ENCODE results near the gene ITGA3.

The ITGA3 gene

DNA sequence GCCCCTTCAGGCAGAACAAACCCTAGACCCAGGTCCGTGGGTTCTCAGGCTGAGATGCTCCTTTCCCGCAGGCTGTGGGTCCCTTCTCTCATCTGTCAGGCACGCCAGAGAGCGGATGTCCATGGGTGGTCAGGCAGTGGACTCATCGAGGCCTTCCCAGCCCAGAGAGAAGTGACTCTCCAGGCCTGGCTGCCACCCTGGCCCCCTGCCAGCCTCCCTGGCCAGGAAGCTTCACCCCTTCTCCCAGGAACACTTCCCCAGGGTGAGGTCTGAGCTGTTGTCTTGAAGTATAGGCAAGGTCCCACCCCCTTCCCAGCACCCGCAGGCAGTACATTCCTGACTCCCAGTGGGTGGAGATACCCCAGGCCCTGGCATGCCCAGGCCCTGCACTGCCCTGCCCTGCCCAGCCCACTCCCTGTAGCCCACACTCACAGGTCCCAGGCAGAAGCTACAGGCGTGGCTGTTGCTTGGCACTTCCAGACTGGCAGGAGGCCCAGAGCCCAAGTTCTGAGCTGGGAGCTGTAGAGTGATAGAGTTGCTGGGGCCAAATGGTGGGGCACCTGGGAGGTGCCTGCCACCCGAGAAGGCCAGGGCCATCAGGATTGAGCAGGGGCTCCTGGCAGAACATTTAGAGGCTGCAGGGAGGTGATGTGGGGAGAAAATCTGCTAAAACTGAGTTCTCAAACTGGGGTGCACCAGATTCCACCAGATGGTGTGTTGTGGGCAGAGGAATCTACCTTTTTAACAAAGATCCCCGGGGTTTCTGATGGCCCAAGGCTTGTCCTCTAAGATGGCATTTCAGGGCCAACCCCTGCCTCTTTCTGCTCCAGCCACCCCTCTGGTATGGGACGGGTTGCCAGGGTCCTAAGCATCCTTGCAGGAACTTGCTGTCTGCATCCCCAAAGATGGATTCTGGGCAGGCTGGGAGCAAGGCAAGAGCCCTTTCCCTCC is 6.7 kb downstream of the ITGA3 start:
- Histone ChIP-seq H3K36me3 (ENCODE audit: low read length) (no peaks in the 10 kb centered on the region), H3K9me3 (ENCODE audit: insufficient read depth, low read length) (no peaks in the 10 kb centered on the region), H3K27ac (ENCODE audit: low read depth, low read length) (no peak overlapping the region), H2AFZ (ENCODE audit: low read depth, low read length, severe bottlenecking) (no peak overlapping the region), H3K4me3 (ENCODE audit: insufficient read depth, low read length, poor library complexity, severe bottlenecking) (no peak overlapping the region), H3K4me2 (ENCODE audit: low read depth, low read length, poor library complexity, severe bottlenecking) (no peak overlapping the region), H3K79me2 (ENCODE audit: insufficient read depth, low read length) (no peaks in the 10 kb centered on the region), H4K20me1 (ENCODE audit: low read depth, low read length) (no peaks in the 10 kb centered on the region), H3K9me2 (replicated peaks; ENCODE audit: insufficient read depth, low read length) (no peaks in the 10 kb centered on the region), H3F3A (ENCODE audit: insufficient read depth) (no peaks in the 10 kb centered on the region), H3K27me3 (ENCODE audit: low read length) (no peaks in the 10 kb centered on the region), H3K9ac (ENCODE audit: low read length) (no peak overlapping the region)
- no peak for TF ChIP-seq EZH2phosphoT487 (conservative IDR thresholded peaks at IDR 0.05; ENCODE audit: low read length)
- TF ChIP-seq CTCF (IDR thresholded peaks at IDR 0.05; ENCODE audit: insufficient read depth, low read length, poor library complexity, severe bottlenecking): no peak

GRCh38 chr17:50063561-50064252 is 7.8 kb downstream of the ITGA3 start:
- H2AFZ ChIP-seq (ENCODE audit: low read depth, low read length, severe bottlenecking): no peak overlapping the region
- H3K27ac ChIP-seq (ENCODE audit: low read depth, low read length): no peak overlapping the region
- H4K20me1 ChIP-seq (ENCODE audit: low read depth, low read length): no peaks in the 10 kb centered on the region
- H3K9ac ChIP-seq (ENCODE audit: low read length): no peak overlapping the region
- no peaks in the 10 kb centered on the region for H3K79me2 ChIP-seq (ENCODE audit: insufficient read depth, low read length)
- no peak overlapping the region for H3K4me3 ChIP-seq (ENCODE audit: insufficient read depth, low read length, poor library complexity, severe bottlenecking)
- TF ChIP-seq EZH2phosphoT487 (conservative IDR thresholded peaks at IDR 0.05; ENCODE audit: low read length) (no peak), CTCF (IDR thresholded peaks at IDR 0.05; ENCODE audit: insufficient read depth, low read length, poor library complexity, severe bottlenecking) (no peak)
- H3K27me3 ChIP-seq (ENCODE audit: low read length): no peaks in the 10 kb centered on the region
- H3K4me2 ChIP-seq (ENCODE audit: low read depth, low read length, poor library complexity, severe bottlenecking): no peak overlapping the region
- H3K9me2 ChIP-seq (replicated peaks; ENCODE audit: insufficient read depth, low read length): no peaks in the 10 kb centered on the region
- no peaks in the 10 kb centered on the region for H3K9me3 ChIP-seq (ENCODE audit: insufficient read depth, low read length)
- no peaks in the 10 kb centered on the region for H3K36me3 ChIP-seq (ENCODE audit: low read length)
- H3F3A ChIP-seq (ENCODE audit: insufficient read depth): no peaks in the 10 kb centered on the region

DNA sequence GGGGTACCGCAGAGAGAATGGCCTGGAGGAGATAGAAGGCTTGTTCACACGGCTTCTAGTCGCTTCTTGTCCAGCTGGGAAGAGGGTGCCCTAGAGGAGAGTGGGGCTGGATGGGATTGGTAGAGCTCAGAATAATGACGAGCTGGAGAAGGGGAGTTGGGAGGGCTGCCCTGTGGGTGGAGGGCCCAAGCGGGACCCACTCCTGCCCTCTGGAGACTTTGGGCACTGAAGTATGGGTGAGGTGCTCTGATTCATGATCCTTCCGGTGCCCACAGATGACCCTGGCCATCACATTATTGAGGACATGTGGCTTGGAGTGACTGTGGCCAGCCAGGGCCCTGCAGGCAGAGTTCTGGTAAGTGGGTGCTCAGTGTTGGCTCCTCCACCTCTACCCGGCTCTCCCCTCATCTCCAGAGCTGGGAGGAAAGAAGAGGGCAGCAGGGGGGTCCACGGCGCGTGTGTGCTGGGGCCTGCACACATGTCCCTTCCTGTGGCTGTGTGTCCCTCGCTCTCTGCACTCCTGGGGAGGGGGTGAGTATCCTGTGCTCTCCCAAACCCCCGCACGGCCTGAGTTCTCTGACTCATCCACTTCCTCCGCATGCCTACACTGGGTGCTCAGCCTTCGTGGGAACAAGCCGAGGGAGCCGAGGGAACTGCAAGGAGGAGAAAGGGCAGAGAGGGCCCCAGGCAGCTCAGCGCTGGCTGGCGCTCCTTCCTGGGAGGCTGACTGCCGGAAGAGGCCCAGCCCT is 8.5 kb downstream of the ITGA3 start:
- no peaks in the 10 kb centered on the region for H3K9me2 ChIP-seq (replicated peaks; ENCODE audit: insufficient read depth, low read length)
- H2AFZ ChIP-seq (ENCODE audit: low read depth, low read length, severe bottlenecking): no peak overlapping the region
- H3K79me2 ChIP-seq (ENCODE audit: insufficient read depth, low read length): no peaks in the 10 kb centered on the region
- TF ChIP-seq CTCF (IDR thresholded peaks at IDR 0.05; ENCODE audit: insufficient read depth, low read length, poor library complexity, severe bottlenecking) (no peak), EZH2phosphoT487 (conservative IDR thresholded peaks at IDR 0.05; ENCODE audit: low read length) (no peak)
- no peaks in the 10 kb centered on the region for H3K9me3 ChIP-seq (ENCODE audit: insufficient read depth, low read length)
- H3K27me3 ChIP-seq (ENCODE audit: low read length): no peaks in the 10 kb centered on the region
- no peak overlapping the region for H3K4me3 ChIP-seq (ENCODE audit: insufficient read depth, low read length, poor library complexity, severe bottlenecking)
- no peak overlapping the region for H3K4me2 ChIP-seq (ENCODE audit: low read depth, low read length, poor library complexity, severe bottlenecking)
- no peak overlapping the region for H3K27ac ChIP-seq (ENCODE audit: low read depth, low read length)
- H3K9ac ChIP-seq (ENCODE audit: low read length): no peak overlapping the region
- no peaks in the 10 kb centered on the region for H3K36me3 ChIP-seq (ENCODE audit: low read length)
- H4K20me1 ChIP-seq (ENCODE audit: low read depth, low read length): no peaks in the 10 kb centered on the region
- H3F3A ChIP-seq (ENCODE audit: insufficient read depth): no peaks in the 10 kb centered on the region

Data from SU-DHL-6 (cell line).